Measurements from ENCODE around the gene MRPL30.

MRPL30 gene

DNA sequence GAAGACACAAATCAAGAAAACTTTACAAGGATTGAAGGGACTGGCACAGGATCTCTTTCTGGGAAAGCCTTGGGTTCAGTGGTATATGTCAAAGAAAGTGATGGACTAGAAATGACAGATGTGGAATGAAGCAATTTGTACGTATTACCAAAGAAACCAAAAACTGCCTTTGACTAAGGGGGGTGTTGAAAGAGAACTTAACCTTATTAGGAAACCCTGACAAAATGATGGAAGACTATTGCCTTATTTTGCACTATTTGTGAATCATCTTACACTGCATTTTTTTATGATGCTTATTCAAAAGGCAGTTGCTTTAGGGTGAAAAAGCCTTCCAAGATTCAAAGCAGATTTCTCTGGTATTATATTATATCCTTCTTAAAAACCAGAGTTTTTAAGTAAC is 30.3 kb upstream of the MRPL30 start:
- TF ChIP-seq, protein P1, sequence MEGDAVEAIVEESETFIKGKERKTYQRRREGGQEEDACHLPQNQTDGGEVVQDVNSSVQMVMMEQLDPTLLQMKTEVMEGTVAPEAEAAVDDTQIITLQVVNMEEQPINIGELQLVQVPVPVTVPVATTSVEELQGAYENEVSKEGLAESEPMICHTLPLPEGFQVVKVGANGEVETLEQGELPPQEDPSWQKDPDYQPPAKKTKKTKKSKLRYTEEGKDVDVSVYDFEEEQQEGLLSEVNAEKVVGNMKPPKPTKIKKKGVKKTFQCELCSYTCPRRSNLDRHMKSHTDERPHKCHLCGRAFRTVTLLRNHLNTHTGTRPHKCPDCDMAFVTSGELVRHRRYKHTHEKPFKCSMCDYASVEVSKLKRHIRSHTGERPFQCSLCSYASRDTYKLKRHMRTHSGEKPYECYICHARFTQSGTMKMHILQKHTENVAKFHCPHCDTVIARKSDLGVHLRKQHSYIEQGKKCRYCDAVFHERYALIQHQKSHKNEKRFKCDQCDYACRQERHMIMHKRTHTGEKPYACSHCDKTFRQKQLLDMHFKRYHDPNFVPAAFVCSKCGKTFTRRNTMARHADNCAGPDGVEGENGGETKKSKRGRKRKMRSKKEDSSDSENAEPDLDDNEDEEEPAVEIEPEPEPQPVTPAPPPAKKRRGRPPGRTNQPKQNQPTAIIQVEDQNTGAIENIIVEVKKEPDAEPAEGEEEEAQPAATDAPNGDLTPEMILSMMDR (IDR thresholded peaks at IDR 0.05): no peak
- no peak for DNase-seq (ENCODE audit: low spot score)
- no peak overlapping the region for H3K4me3 ChIP-seq
- no peak overlapping the region for H3K27ac ChIP-seq

DNA sequence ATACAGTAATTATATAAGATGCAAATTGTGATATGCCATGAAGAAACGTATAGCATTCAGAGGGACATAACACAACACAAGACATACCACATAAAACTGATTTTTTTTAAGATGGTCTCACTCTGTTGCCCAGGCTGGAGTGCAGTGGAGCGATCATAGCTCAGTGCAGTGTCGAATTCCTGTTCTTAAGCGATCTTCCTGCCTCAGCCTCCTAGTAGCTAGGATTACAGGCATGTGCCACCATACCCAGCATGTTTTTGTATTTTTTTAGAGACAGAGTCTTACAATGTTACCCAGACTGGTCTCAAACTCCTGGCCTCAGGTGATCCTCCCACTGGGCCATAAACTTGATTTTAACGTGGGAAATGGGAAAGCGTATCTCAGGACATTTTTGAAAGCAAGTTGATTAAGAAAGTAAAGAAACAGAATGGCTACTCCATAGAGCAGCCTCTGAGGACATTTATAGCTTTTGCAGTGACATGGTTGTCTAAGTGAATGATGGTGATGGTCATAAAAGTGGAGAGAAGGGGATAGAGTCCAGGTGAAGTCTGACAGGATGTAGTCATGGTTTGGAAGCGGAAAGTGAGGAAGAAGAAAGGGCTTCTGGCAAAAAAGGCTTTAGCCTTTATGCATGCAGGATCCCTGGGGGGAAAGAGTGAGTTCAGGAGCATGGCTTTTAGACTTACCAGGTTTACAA is 28.6 kb upstream of the MRPL30 start:
- DNase-seq (ENCODE audit: low spot score): no peak
- TF ChIP-seq, protein P1 (IDR thresholded peaks at IDR 0.05): no peak

DNA sequence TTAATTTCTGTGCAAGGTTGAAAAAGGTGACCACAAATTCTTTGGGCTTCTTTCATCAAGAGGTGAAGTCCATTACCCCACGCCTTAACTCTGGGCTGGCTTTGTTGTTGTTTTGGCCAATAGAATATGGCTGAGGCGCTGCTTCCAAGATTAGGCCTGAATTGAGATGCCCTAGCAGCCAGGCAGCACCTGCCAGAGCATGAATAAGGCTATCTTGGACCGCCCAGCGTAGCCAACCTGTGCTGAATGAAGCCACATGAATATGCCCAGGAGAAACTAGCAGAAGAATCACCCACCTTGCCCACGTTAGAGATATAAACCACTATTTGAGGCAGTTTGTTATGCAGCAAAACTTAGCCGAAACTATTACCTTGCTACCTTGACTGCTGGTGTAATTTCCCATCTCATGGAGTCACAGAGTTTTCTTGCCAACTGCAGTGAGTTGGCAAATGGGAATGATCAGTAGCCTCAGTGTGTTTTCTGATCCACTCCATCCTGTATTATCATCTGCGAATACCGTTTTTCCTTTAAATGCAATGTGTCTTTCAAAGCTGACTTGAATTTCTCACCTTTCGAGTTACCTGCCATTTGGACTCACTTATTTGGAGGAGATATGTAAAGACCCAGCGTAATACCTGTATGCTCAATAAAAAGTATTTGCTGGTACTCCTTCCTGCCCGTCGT is 26.9 kb upstream of the MRPL30 start:
- H3K27ac ChIP-seq: peak overlapping the region; percentile 78 to 89
- DNase-seq (ENCODE audit: low spot score): no peak
- TF ChIP-seq, protein P1 (IDR thresholded peaks at IDR 0.05): no peak
- peak overlapping the region; percentile 83 for H3K4me3 ChIP-seq

More for the DNA sequence above, 28.6 kb upstream of the MRPL30 start:
- Histone ChIP-seq H3K27ac (no peak overlapping the region), H3K4me3 (no peak overlapping the region)

DNA sequence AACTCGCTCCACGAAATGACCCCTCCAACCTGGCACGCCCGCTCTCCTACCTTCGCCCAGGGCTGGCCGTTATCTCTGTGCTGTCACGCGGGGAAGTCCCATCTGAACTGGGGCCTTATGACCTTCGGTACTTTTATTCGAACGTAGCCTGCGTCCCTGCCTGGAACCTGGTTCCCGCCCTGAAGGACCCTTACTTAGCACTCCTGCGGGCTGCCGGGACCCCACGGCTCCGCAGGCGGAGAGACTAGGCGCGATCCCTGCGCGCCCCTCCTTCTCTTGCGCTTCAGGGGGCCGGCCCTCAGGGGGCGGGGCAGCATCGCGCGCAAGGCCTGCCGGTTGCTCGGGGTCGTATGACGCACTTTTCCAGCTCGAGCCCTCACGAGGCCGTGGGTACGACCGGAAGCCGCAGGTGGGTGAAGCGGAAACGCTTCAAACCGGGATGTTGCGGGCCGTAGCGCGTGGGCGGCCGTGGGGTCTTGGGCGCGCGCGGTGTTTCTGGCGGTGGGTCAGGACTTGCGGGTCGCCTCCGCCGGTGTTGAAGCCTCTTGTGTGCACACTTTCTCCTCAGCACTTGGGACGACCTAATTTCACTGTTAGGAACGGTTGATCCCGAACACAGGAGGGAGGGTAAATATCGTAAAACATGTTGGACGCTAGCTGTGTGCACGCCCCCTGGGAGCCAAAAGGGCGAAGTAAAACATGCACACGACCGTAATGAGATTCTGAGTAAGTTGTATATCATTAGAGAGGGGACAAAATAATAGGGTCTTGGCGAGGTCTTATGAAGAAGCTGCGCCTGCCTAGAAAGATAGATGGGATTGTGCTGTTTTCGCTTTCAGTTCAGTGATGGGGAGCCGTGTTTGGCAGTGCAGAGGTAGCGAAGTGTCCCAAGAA is 26.1 kb upstream of the MRPL30 start, which contains the start of the genes LIPT1 and TSGA10:
LIPT1 (plus strand) TSS at position 325 of the 894 bp plus-strand sequence. CDS start 6,991 bp downstream, outside the sequence.
TSGA10 (minus strand) TSS at position 300 of the 894 bp plus-strand sequence. CDS start 45,503 bp downstream, outside the sequence.
- TF ChIP-seq, protein P1 (IDR thresholded peaks at IDR 0.05): no peak
- peak; percentile 94 for DNase-seq (ENCODE audit: low spot score)
- Histone ChIP-seq H3K4me3 (peak within 1 kb of the TSS; percentile 83), H3K27ac (peak within 1 kb of the TSS; percentile 78 to 89)

DNA sequence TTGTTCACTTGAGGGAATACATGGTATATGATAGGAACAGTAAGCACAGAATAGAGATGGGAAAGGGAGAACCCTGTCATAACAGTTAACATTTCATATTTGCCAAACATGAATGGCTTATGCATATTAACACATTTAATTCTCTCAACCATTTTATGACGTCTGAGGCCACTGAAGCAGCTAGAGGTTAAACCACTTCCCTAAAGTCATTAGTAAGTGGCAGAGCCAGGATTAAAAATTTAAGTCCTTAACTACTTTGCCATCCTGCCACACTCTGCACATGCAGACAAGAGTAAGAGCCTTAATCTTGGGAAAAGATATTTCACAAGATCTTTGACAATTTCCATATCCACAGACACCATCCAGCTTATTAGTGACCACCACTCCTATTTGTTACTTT is 24.1 kb upstream of the MRPL30 start:
- DNase-seq (ENCODE audit: low spot score): no peak
- TF ChIP-seq, protein P1 (IDR thresholded peaks at IDR 0.05): no peak
- H3K27ac ChIP-seq: no peak overlapping the region
- no peak overlapping the region for H3K4me3 ChIP-seq

DNA sequence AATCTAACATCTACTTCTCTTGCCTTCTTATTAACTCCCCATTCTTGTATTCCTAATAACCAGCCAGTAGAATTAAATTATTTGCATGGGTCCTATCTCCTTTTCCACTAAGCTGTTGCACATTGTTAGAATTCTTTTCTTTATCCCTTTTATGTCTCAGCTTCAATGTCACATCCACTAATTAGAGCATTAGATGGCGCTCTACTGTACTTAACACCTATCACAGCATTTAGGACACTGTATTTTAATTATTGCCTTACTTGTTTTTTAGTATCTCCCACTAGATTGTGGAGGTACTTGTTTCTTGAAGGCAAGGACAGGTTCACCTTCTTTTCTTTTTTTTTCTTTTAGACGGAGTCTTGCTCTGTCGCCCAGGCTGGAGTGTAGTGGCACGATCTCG is 22.4 kb upstream of the MRPL30 start:
- H3K27ac ChIP-seq: no peak overlapping the region
- H3K4me3 ChIP-seq: no peak overlapping the region
- DNase-seq (ENCODE audit: low spot score): no peak
- TF ChIP-seq, protein P1 (IDR thresholded peaks at IDR 0.05): no peak

Data from coronary artery (tissue), 2 donors.